ENCODE results near the gene CBFA2T2.

DNA sequence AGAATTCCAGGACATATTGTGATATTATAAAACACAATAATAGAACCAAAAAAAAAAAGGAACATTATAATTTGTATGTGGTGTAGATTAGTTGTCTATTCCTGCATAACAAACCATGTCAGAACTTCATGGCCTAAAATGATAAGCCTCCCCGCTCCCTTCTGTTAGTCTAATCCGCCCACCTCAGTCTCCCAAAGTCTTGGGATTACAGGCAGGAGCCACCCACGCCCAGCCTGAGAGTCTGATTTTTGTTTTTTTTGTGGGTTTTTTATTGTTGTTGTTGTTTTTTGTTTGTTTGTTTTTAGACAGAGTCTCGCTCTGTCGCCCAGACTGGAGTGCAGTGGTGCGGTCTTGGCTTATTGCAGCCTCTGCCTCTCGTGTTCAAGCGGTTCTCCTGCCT, 111.1 kb downstream of the CBFA2T2 start:
- TF ChIP-seq SIN3A (IDR thresholded peaks at IDR 0.05; ENCODE audit: borderline replicate concordance, insufficient read depth, low read length) (no peak), POLR2AphosphoS5 (IDR thresholded peaks at IDR 0.05; ENCODE audit: low read depth, low read length) (no peak)

Measured in PFSK-1 (cell line).